ENCODE measurements around the gene PHACTR2.
"Not testable (repeated sequence)": the region's sequence is repeated elsewhere in the genome, so short reads cannot be mapped to it uniquely, and the experiment has no call there.

The PHACTR2 gene

GRCh38 chr6:143677891-143678791 lies at the start of gene PHACTR2:
Gene PHACTR2 (plus strand): TSS chr6:143677965. CDS start chr6:143678164, 199 bp downstream.
- peak; percentile 51 for DNase-seq

- no peak for DNase-seq
These were observed 48.4 kb upstream of the PHACTR2 start for GRCh38 chr6:143629104-143630080.

DNA sequence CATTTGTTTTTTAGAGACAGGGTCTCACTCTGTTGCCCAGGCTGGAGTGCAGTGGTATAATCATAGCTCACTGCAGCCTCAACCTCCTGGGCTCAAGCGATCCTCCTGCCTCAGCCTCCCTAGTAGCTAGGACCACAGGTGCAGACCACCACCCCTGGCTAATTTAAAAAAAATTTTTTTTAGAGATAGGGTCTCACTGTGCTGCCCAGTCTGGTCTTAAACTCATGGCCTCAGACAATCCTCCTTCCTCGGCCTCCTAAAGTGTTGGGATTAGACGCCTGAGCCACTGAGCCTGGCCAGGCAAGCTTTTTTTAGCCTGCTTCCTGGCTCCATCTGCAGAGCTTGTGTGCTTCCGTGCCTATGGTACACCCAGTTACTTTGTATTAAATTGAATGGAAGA lies 46.6 kb upstream of the PHACTR2 start:
- DNase-seq, result not testable (repeated sequence)

- no peak for DNase-seq
These were observed 44.9 kb upstream of the PHACTR2 start for GRCh38 chr6:143632894-143633293.

GRCh38 chr6:143634486-143634885 lies 43.3 kb upstream of the PHACTR2 start:
- no peak for DNase-seq

DNA sequence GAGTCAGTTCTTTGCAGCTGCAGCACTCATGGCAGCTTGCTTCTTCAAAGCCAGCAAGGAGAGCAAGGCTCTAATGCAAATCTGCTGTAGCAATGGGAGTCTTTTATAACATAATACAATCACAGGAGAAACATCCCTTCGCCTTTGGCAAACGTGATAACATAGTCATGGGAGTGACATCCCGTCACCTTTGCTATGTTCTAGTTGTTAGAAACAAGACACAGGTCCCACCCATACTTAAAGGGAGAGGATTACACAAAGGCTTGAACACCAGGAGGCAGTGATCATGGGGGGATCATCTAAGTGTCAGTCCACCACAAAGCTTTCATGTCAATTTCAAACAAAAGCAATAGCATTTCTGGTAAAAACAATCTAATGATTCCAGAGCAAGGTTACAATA lies 40.1 kb upstream of the PHACTR2 start:
- DNase-seq, result no peak

DNA sequence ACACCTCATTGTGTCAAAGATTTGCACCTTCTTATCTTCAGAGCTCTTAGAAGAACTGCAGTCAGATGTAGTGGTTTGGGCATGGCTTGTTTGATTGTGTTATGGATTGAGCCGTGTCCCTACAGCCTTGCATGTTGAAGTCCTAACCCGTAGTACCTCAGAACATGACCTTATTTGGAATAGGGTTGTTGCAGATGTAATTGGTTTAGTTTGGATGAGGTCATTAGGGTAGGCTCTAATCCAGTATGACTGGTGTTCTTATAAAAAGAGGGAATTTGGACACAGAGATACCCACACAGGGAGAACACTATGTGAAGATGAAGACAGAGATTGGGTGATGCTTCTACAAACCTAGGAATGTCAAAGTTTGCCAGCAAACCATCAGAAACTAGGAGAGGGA lies 35.4 kb upstream of the PHACTR2 start:
- DNase-seq, result no peak

DNA sequence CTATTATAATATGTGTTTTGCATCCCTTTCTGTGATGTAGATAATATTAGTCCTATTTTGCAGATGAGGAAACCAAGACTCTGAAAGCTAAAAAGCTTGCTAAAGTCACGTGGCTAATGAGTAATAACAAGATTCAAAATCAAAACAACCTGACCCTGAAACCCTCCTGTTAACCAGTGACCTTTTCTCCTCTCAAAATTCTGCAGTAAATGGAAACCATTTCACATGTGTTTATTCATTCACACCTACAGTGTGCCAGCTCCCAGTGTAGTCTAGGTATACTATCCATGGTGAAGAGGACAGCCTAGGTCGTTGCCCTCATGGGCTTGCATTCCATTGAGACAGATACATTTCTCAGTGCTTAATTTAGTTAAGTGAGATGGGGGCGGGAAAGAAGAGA lies 30.6 kb upstream of the PHACTR2 start:
- no peak for DNase-seq

GRCh38 chr6:143647732-143648131 lies 30.0 kb upstream of the PHACTR2 start:
- DNase-seq, result no peak

- DNase-seq, result not testable (repeated sequence)
These were observed 28.4 kb upstream of the PHACTR2 start for GRCh38 chr6:143649319-143649718.

- not testable (repeated sequence) for DNase-seq
These were observed 26.4 kb upstream of the PHACTR2 start for GRCh38 chr6:143651328-143651727.

GRCh38 chr6:143652841-143653331 lies 24.9 kb upstream of the PHACTR2 start:
- no peak for DNase-seq

- DNase-seq, result no peak
These were observed 22.2 kb upstream of the PHACTR2 start for GRCh38 chr6:143655541-143655940.

- no peak for DNase-seq
These were observed 21.7 kb upstream of the PHACTR2 start for GRCh38 chr6:143656026-143656425.

GRCh38 chr6:143657809-143658208 lies 20.0 kb upstream of the PHACTR2 start:
- no peak for DNase-seq

GRCh38 chr6:143660170-143660569 lies 17.6 kb upstream of the PHACTR2 start:
- not testable (repeated sequence) for DNase-seq

- DNase-seq, result no peak
These were observed 13.6 kb upstream of the PHACTR2 start for GRCh38 chr6:143664171-143664570.

DNA sequence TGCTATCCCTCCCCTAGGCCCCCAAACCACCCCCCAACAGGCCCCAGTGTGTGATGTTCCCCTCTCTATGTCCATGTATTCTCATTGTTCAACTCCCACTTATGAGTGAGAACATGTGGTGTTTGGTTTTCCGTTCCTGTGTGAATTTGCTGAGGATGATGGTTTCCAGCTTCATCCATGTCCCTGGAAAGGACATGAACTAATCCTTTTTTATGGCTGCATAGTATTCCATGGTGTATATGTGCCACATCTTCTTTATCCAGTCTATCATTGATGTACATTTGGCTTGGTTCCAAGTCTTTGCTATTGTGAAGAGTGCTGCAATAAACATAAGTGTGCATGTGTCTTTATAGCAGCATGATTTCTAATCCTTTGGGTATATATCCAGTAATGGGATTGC lies 11.8 kb upstream of the PHACTR2 start:
- DNase-seq, result not testable (repeated sequence)

- not testable (repeated sequence) for DNase-seq
These were observed 8.3 kb upstream of the PHACTR2 start for GRCh38 chr6:143669483-143669882.

- no peak for DNase-seq
These were observed 4.1 kb upstream of the PHACTR2 start for GRCh38 chr6:143673669-143674068.

DNA sequence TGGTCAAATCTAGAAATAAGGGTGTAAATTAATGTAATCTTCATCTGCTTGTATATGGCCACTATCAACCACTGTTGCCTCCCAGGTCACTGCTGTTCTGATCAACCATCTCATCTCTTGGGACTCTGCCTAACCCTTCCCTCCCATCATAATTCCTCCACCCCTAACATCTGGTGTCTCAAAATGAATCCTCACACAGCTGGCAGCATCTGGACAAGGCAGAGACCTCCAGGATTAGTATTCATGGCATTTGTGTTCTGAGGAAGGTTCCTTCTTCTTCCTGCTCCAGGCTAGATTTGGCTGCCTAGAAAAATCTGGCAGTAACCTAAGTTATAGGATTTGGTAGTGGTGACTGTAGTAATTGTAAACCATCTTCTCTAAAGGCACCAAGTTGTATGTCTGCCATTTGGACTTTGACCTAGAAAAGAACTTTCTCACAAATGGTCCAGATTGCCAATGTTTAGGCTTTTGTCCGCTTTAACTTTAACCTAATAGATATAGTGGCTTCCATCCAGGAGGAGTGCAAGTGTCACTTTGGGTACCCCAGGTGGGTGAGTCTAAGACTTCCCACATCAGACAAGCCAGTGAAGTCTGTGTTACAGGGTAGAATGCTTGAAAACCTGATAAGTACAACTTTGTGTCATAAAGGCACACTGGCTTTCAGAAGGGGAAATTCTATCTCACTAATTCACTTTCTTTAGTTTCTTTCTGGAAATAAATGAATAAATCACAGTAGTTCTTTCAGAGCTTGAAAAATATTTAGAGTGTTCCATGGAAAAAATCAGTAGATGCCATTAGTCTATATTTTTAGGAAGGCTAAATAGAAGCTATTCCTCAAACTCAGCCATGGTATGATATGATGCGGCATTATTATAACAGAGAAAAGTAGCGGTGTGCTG lies 3.0 kb upstream of the PHACTR2 start:
- DNase-seq, result no peak

GRCh38 chr6:143675382-143675900 lies 2.3 kb upstream of the PHACTR2 start:
- no peak for DNase-seq
